ENCODE results near the gene SMOC2. TPM values are rescaled to one million over a fixed set of nuclear protein-coding genes. Genes with fewer than 3 reads are reported as not detected.

SMOC2 gene
- total RNA-seq, 1 donor from 2014 or later = 102 TPM

DNA sequence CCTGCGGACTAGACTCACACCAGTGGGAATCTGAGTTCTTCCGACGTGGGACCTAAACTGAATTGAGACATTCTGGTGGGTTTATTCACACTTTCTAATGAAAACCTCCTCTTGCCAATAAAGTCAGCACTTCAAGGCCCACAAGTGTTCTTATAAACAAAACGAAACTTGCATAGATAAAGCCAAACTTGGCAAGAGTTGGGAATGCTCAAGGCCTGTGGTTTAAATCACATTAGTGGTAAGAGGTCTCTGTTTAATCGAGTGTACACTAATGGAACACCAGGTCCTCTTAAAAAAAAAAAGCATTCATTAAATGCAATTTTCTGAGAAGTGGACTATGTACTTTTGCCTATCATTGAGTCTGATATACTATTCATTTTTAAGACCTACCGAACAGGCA is 143.3 kb downstream of the SMOC2 start:
- Histone ChIP-seq H3K9me3 (no peaks in the 10 kb centered on the region), H3K36me3 (no peaks in the 10 kb centered on the region), H3K4me1 (peaks cover 3 to 9% of the 10 kb centered on the region in 2 donors), H3K27ac (peak overlapping the region; percentile 36 to 69), H3K27me3 (no peaks in the 10 kb centered on the region), H3K4me3 (no peak overlapping the region)
- TF ChIP-seq, protein P1, sequence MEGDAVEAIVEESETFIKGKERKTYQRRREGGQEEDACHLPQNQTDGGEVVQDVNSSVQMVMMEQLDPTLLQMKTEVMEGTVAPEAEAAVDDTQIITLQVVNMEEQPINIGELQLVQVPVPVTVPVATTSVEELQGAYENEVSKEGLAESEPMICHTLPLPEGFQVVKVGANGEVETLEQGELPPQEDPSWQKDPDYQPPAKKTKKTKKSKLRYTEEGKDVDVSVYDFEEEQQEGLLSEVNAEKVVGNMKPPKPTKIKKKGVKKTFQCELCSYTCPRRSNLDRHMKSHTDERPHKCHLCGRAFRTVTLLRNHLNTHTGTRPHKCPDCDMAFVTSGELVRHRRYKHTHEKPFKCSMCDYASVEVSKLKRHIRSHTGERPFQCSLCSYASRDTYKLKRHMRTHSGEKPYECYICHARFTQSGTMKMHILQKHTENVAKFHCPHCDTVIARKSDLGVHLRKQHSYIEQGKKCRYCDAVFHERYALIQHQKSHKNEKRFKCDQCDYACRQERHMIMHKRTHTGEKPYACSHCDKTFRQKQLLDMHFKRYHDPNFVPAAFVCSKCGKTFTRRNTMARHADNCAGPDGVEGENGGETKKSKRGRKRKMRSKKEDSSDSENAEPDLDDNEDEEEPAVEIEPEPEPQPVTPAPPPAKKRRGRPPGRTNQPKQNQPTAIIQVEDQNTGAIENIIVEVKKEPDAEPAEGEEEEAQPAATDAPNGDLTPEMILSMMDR (IDR thresholded peaks at IDR 0.05) = no peak
- DNase-seq (ENCODE audit: low spot score in 2 of 2) = no peak
- intact Hi-C loops (cut with DNase I) = loop anchor here (5.0 kb wide), 1 partner anchor 132 kb away; no protein-coding TSS in a partner anchor

DNA sequence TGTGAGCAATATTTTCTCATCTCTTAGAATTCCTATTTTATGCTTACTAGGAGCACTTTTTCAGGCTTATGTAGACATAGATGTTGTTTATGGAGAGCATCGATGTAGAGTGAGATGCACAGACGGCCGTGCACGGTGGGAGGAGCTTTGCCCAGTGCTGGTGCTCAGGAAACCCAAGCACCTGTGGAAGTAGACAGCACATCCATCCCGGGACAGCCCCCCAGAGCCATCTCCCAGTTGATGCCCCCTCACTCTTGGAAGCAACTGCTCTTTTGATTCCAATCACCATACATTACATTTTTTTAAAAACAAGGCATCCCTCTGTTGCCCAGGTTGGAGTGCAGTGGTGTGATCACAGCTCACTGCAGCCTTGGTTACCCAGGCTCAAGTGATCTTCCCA is 143.7 kb downstream of the SMOC2 start:
- intact Hi-C loops (cut with DNase I) = loop anchor here (5.0 kb wide), 1 partner anchor 132 kb away; no protein-coding TSS in a partner anchor
- Histone ChIP-seq H3K4me1 (peaks cover 3 to 5% of the 10 kb centered on the region in 2 donors), H3K36me3 (no peaks in the 10 kb centered on the region), H3K9me3 (no peaks in the 10 kb centered on the region), H3K27me3 (no peaks in the 10 kb centered on the region), H3K4me3 (no peak overlapping the region), H3K27ac (peak overlapping the region in 1 of 2 donors; percentile 69)
- TF ChIP-seq, protein P1 (IDR thresholded peaks at IDR 0.05) = no peak
- no peak for DNase-seq (ENCODE audit: low spot score in 2 of 2)

DNA sequence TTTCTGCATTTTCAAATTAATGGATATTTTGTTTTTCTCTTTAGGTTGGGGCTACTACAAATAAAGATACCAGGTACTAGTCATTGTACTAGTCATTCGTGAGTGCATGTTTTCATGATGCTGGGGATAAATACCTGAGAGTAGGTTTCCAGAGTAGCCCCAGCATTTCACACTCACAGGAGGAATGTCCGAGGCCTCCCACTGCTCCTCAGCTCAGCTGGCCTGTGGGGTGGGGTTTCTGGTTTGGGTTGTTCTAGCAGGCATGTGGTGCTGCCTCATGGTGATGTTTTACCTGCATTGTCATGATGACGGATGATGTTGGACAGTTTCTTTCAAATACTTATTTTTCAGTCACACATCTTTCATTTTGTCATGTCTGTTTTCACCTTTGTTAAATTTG is 144.5 kb downstream of the SMOC2 start:
- H3K27ac ChIP-seq = no peak overlapping the region
- peak in 1 of 2 donors; percentile 9 for DNase-seq (ENCODE audit: low spot score in 2 of 2)
- no peaks in the 10 kb centered on the region for H3K9me3 ChIP-seq
- H3K27me3 ChIP-seq = no peaks in the 10 kb centered on the region
- no peaks in the 10 kb centered on the region for H3K36me3 ChIP-seq
- no peak overlapping the region for H3K4me3 ChIP-seq
- TF ChIP-seq, protein P1 (IDR thresholded peaks at IDR 0.05) = no peak
- H3K4me1 ChIP-seq = peaks cover 3 to 4% of the 10 kb centered on the region in 2 donors
- intact Hi-C loops (cut with DNase I) = no loop called here

DNA sequence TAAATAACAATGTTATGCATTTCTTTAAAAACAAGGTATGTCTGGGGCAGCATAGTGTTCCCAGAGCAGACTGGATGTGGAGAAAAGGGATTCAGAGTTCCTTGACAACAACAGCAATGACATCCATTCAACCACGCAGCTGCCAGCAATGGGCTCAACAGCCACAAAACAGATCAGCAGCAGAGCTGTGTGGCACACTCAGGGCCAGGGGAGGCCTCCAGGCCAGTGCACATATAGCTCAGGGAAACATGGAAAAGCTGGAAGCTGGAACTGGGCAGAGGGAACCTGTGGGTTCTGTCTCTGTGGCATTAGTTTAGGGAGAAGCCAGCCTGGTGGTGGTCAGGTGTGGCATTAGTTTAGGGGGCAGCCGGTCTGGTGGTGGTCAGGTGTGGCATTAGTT is 148.3 kb downstream of the SMOC2 start:
- no peaks in the 10 kb centered on the region for H3K4me1 ChIP-seq
- peak in 1 of 2 donors; percentile 4 for DNase-seq (ENCODE audit: low spot score in 2 of 2)
- H3K9me3 ChIP-seq = no peaks in the 10 kb centered on the region
- no peak overlapping the region for H3K4me3 ChIP-seq
- H3K27me3 ChIP-seq = no peaks in the 10 kb centered on the region
- intact Hi-C loops (cut with DNase I) = no loop called here
- TF ChIP-seq, protein P1 (IDR thresholded peaks at IDR 0.05) = no peak
- H3K36me3 ChIP-seq = no peaks in the 10 kb centered on the region
- H3K27ac ChIP-seq = no peak overlapping the region

DNA sequence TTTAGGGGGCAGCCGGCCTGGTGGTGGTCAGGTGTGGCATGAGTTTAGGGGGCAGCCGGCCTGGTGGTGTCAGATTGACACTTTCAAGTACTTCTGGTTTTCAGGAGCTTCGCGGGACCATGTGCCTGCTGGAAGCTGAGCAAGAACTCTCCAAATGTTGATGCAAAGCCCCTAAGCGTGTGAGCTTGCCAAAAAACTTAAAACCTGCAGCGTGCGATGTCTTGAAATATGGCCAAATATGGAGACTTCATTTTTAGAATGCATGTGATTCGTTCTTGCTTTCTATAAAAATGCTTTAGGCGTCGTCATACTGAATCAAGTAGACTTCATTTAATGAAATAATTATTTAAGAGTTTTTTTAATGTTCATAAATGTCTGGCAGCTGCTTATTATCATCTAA is 149.4 kb downstream of the SMOC2 start:
- no peaks in the 10 kb centered on the region for H3K9me3 ChIP-seq
- no peak overlapping the region for H3K4me3 ChIP-seq
- H3K4me1 ChIP-seq = no peaks in the 10 kb centered on the region
- intact Hi-C loops (cut with DNase I) = no loop called here
- no peaks in the 10 kb centered on the region for H3K27me3 ChIP-seq
- no peak for DNase-seq (ENCODE audit: low spot score in 2 of 2)
- H3K36me3 ChIP-seq = peaks cover 1 to 3% of the 10 kb centered on the region in 2 donors
- no peak overlapping the region for H3K27ac ChIP-seq
- TF ChIP-seq, protein P1 (IDR thresholded peaks at IDR 0.05) = no peak

DNA sequence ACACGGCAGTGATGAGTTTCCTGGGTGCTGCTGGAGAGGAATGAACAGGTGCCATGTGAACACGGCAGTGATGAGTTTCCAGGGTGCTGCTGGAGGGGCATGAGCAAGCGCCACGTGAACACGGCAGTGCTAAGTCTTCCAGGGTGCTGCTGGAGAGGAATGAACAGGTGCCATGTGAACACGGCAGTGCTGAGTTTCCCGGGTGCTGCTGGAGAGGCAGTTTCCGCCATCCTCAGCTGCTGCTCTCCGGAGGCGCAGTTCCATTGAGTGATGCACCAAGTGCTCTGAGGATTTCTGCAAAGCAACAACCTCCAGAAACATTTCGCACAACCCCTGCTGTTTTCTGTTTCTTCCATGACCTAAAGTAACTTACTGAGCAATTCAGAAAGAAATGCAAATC is 155.4 kb downstream of the SMOC2 start:
- Histone ChIP-seq H3K36me3 (peaks cover 12 to 30% of the 10 kb centered on the region in 2 donors), H3K27me3 (no peaks in the 10 kb centered on the region), H3K27ac (no peak overlapping the region), H3K4me3 (no peak overlapping the region), H3K4me1 (peaks cover 0 to 10% of the 10 kb centered on the region in 2 donors), H3K9me3 (no peaks in the 10 kb centered on the region)
- TF ChIP-seq, protein P1 (IDR thresholded peaks at IDR 0.05) = no peak
- intact Hi-C loops (cut with DNase I) = no loop called here
- DNase-seq (ENCODE audit: low spot score in 2 of 2) = no peak

Measured in ascending aorta (tissue), 2 donors.